NB4 (cell line): ENCODE data around the gene LRCOL1.

Experiments
- CTCF ChIP-seq: IDR thresholded peaks from one replicate; pipeline ENCODE4 v1.5.1; 2012; ENCODE audit warnings: low read depth, low read length
- POLR2A ChIP-seq: IDR thresholded peaks from 2 replicates; pipeline ENCODE4 v1.6.1; 2011; ENCODE audit warnings: mild to moderate bottlenecking; ENCODE audit not compliant: insufficient read length; ENCODE audit errors: extremely low read depth

GRCh38 chr12:132581348-132582057 lies 28.9 kb downstream of the LRCOL1 start:
- TF ChIP-seq CTCF, result no peak
- no peak for TF ChIP-seq POLR2A
